ENCODE measurements around the gene ARHGAP18.

Gene ARHGAP18

GRCh38 chr6:129662980-129663431 is 47.0 kb downstream of the ARHGAP18 start:
- DNase-seq, result no peak

GRCh38 chr6:129662406-129662766 is 47.6 kb downstream of the ARHGAP18 start:
- no peak for DNase-seq

DNA sequence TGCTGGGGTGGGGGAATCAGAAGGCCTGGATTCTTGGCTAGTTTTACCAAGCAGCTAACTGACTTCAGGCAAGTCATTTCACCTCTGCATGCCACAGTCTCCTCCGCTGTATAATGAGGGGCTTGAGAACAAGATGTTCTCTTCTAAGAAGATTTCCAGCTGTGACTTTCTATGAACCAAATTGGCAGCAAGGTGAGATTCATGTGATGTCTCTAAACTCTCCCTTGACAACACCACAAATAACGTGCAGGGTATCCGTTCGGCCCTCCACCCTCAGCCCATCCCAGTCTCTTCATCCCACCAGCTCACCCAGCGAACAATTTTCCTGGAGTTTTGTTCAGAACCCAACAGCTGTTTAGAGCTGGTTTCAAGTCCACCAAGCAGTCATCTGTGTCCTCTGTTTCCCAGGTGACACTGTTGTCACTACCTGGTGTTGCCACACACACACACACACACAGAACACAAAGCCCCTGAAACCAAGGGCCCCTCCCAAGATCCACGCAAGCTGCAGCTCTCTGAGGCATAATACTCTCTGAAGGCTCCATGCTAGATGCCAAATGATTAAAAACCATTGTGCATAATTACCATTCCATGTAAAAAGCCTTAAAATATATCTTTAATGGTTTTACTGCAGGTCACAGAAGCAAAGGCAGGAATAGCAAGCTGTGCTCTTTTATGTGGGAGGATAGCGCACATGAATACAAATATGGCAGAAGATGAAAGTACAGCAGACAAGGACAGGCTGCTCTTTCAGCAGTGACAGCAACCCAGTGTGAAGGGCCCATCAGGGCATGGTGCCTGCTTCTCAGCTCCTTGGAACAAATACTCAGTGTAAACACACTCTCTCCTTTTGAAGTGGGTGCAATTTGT is 48.2 kb downstream of the ARHGAP18 start:
- no peak for DNase-seq

- DNase-seq, result no peak
Observed at GRCh38 chr6:129660346-129660676, 49.7 kb downstream of the ARHGAP18 start.

- DNase-seq, result no peak
Observed at GRCh38 chr6:129659590-129660345, 50.2 kb downstream of the ARHGAP18 start.

DNA sequence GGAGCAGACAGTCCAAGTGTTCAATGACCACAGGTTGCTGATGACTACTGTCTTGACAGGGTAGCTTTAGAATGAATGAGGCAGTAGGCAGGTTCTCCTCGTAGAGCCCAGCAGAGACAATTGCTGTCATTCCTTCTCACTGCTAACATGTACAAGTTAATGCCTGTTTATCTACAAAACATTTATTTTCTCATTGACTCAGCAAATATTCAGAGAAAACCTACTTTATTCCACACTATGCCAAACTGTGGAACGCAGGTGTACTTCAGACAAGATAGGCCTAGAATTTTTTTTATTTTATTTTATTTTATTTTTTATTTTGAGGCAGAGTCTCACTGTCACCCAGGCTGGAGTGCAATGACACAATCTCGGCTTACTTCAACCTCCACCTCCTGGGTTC is 50.8 kb downstream of the ARHGAP18 start:
- no peak for DNase-seq

DNA sequence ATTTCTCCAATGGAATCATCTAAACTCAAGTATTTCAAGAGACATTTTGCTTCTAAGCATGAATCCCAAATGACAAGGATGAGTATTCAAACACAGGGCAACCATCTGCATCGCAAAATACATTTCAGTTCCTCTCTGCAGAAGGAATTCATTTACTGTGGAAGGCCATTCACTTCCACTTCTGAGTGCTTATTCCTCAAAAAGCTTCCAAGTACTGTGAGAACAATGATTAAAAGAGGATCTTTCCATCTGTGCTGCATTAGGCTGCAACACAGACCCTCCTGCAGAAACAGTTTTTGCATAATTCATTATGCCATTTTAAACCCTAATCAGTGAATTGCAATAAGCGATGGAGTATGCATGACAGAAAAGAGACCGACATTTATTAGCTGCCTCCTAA is 52.5 kb downstream of the ARHGAP18 start:
- no peak for DNase-seq

GRCh38 chr6:129655334-129655733 is 54.6 kb downstream of the ARHGAP18 start:
- DNase-seq, result no peak

DNA sequence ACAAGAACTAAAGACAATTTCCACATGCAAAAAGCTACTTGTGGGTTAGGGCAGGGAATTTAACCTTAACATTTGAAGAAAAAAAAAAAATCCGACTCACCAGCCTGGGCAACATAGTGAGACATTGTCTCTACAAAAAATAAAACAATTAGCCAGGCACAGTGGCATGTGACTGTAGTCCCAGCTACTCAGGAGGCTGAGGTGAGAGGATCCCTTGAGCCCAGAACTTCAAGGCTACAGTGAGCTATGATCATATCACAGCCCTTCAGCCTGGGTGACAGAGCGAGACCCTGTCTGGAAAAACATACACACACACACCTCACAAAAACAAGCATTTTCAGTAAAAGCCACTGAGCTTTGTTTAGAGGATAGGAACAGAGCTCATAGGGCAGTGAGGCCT is 56.2 kb downstream of the ARHGAP18 start:
- DNase-seq, result no peak

DNA sequence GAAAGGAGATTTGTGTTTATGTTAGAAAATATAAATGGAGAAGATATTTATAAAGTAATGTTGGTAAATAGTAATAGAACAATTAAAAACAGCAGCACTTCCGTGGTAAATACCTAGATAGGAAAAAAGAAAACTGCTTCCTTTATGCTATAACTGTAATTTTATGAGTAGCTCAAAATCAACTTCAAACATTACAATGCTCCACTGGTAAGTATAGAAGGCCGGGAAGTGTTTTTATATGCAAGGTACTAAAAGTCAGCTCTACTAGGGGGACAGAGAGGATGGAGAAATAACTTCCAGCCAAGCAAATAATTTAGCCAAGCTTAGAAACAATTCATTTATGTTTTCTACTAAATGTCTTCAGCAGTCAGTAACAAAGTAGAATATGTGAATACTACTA is 56.7 kb downstream of the ARHGAP18 start:
- DNase-seq, result no peak

DNA sequence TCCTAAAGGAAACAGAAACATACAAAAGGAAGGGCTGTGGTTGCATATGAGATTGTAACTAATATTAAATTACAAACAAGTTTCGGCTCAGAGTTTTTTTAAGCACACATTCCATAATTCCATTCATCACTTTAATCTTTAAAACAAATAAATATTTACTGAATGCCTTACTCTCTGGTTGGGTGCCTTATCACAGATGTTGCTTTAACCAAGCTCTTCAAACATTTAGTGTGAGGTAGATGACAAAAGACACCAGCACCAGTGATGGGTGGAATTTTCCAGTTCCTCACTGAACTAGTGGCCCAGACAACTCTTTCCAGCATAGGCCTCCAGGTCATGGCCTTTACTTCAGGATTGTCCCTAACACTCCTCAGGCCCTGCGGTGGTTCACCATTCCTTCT is 58.7 kb downstream of the ARHGAP18 start:
- no peak for DNase-seq

DNA sequence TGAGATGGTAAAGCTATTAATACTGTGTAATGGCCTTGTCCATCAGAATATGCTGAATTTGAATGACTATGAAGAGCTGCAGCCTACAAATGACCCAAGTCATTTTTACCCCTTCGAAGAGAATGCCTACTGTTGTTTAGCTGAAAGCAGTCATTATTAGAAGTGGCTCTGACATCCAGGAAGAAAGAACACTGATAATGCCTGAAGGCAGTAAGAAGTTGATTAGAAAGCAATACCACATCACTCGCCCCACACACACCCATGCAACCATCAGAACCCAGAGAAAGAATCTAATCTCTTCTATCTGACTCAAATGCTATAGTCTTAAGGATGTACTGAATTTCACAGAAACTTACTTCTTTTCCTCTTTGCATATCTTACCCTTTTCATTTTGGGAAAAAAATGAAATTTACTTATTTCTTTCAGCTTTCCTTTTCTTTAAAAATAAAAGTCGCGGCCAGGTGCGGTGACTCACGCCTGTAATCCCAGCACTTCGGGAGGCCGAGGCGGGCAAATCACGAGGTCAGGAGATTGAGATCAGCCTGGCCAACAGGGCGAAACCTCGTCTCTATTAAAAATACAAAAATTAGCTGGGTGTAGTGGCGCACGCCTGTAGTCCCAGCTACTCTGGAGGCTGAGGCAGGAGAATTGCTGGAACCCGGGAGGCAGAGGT is 61.0 kb downstream of the ARHGAP18 start:
- DNase-seq, result no peak

- DNase-seq, result no peak
Observed at GRCh38 chr6:129647044-129647443, 62.9 kb downstream of the ARHGAP18 start.

DNA sequence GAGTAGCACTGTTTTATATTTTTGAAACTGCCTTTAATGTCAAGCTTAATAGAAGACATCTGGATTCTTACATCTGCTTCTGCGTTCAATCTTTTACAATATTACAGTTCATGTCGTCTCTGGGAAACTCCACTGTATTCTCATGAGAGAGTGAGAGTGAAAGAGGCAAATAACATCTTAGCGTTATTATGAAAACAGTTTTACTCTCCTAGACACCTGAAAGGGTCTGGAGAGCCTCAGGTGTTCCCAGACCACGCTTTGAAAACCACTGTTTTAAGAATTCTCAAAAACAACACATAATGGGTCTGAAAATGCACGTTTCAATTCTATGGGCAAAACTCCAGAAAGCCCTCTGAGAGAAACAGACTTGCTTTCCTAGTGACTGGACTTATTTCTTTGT is 63.3 kb downstream of the ARHGAP18 start:
- no peak for DNase-seq

DNA sequence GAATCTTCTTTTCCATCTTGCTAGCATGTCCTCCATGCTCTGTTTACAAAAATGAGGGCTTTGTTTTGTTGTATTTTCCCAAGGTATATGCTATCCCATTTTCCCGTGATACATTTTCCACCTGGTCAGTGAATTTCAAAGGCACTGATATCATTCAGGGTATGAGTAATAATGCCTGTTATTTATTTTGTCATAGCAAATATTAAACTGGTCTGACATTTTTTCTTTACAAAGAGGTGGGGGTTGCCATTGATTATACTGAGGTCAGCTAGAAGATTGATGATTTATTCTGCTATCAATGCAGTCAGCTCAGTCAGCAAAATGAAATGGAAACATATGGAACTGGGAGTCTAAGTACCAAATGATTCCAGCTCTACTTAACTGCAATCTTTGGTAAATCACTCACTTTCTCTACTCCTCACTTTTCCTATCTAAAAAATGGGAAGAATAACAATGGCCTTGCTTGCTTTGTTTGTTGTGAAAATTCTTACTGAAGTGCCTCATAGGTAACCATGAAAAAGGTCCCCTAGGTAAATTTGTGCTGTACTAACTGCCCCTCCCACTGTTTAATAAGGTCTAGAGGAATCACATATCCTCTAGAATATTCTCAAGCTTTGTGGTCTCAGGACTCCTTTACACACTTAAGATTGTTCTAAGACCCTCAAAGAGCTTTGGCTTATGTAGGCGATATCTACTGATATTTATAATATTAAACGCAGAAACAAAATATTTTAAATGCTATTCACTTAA is 64.0 kb downstream of the ARHGAP18 start:
- no peak for DNase-seq

DNA sequence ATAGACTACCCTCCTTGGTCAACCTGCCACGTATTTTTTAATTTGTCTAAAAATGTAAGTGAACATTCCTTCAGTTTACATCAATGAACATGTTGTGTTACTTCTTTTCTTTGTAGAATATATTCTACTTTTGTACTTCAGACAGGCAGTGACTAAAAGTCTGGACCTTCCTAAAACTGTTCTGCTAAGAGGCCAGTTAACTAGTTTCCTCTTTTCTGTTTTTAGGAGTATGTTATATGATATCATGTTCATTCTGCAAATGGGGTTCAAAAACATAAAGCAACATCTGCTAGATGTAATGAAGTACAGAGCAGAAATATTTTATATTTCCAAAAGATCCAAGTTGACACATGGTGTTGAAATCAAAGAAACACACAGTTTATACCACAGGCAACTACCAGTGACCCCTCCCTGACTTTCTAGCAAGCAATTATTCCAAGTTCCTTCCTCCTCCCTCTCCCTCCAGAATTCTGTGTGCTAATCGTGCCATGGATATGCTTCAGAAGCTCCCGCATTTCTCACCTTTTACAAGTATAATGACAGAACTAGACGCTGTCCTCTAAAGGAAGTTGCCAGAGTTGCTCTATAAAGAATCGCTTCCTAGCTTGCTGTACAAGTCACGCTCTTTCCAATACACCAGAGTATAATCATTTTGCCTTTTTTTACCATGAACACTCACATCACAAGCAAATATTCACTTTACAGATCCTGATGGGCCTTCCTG is 64.7 kb downstream of the ARHGAP18 start:
- no peak for DNase-seq

DNA sequence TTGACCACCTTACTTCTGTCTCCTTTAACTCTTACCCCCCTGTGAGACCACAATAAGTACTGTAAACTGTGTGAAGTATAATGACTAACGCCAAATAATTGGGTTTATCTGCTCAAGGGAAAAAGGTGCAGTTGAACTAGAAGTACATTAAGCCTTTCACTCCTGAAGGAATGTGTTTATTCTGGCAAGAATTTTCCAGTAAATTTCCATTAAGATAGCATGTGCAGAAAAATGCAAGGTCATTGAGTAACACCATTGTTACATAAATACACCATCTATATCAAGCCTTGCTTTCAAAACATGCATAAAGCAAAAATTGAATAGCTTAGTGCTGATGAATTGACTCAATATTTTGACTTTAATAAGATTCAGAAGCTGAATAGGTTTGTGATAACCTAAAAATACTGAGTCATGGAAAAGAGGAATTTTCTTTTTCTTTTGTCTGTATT is 65.4 kb downstream of the ARHGAP18 start:
- DNase-seq, result no peak

DNA sequence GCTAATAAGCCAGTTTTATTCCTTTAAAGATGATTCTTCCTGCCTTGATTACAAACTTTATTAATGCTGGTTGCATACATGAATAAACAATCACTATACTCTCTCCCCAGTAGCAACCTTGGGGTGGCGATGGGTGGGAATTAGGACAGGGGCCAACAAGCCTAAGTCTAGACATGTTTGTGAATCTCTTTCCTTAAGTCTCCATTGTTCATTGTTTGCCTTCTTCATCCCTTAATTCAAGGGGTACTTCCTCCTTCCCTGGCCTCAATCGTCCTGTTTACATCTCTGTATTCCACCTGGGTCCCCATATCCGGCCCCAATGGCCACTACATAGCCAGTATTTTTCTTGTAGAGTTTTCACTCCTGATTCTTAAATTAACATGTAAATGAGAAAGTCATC is 66.0 kb downstream of the ARHGAP18 start:
- DNase-seq, result no peak

GRCh38 chr6:129643176-129643575 is 66.8 kb downstream of the ARHGAP18 start:
- no peak for DNase-seq

DNA sequence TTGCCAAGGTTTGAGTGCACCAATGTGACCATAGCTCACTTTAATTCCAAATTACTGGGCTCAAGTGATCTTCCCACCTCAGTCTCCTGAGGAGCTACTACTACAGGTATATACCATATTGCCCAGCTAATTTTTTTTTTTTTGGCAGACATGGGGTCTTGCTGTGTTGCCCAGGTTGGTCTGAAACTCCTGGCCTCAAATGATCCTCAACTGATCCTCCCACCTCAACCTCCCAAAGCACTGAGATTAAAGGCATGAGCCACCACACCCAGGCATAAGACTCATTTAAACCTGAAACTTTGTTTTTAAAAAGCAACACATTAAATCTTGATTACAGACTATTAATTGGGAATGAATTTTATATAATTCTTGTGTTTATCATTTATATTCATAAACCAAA is 67.7 kb downstream of the ARHGAP18 start:
- no peak for DNase-seq

GRCh38 chr6:129641344-129641743 is 68.6 kb downstream of the ARHGAP18 start:
- no peak for DNase-seq

GRCh38 chr6:129638686-129639085 is 71.3 kb downstream of the ARHGAP18 start:
- no peak for DNase-seq
